Natural killer cell treated with Interleukin-12 subunit alpha and Interleukin-12 subunit beta and Interleukin-15 and Interleukin-18, amount 100 ng/mL, for 72 hours (primary cell): ENCODE data around the gene PINLYP. TPM values are rescaled to one million over a fixed set of nuclear protein-coding genes. Genes with fewer than 3 reads are reported as not detected.
A peak's percentile ranks its signal among the peaks of the same experiment; 100 is the strongest.

ENCODE experiments used
- ATAC-seq, 2 donors: fragments of 150-1000 bp; cut with Tn5 transposase in 1 of 2; sonication (Bioruptor Pico), chemical (Tn5 transposase) in 1 of 2; 2 replicates each; pipeline ENCODE4 v1.10.0; 2021
- DNase-seq: peaks from one replicate; pipeline ENCODE4 v3.0.0; 2022; ENCODE audit warnings: low spot score
- H3K27ac Mint-ChIP-seq, 2 donors: 1 replicate in 1 of 2; 2 replicates in 1 of 2; pipeline ENCODE4 v1.8.0; 2022; ENCODE audit warnings: mixed read lengths in 2 of 2, mild to moderate bottlenecking in 1 of 2, moderate library complexity in 1 of 2
- H3K27me3 Mint-ChIP-seq, 2 donors: 1 replicate in 1 of 2; 2 replicates in 1 of 2; pipeline ENCODE4 v1.8.0; 2022; ENCODE audit warnings: mixed read lengths in 2 of 2
- H3K36me3 Mint-ChIP-seq: one replicate; pipeline ENCODE4 v1.8.0; 2022; ENCODE audit warnings: mixed read lengths
- H3K4me1 Mint-ChIP-seq, 2 donors: 1 replicate in 1 of 2; 2 replicates in 1 of 2; pipeline ENCODE4 v1.8.0; 2022; ENCODE audit warnings: low read depth in 2 of 2, mixed read lengths in 2 of 2, mild to moderate bottlenecking in 1 of 2
- H3K4me3 Mint-ChIP-seq: one replicate; pipeline ENCODE4 v1.8.0; 2022; ENCODE audit warnings: mixed read lengths
- H3K9me3 Mint-ChIP-seq: 2 replicates; pipeline ENCODE4 v1.8.0; 2022; ENCODE audit warnings: mixed read lengths
- total RNA-seq, 2 donors: library from RNA; stranded (reverse); gene quantifications; one replicate each; pipeline ENCODE4 v1.2.3, GENCODE V29; 2022

The PINLYP gene
- total RNA-seq, 2 donors from 2014 or later: 2.7 to 6.2 TPM

- Mint-ChIP-seq H3K27me3 (peaks cover 2 to 5% of the 10 kb centered on the region in 2 donors), H3K27ac (no peak overlapping the region), H3K4me1 (peaks cover 0 to 11% of the 10 kb centered on the region in 2 donors), H3K9me3 (no peaks in the 10 kb centered on the region), H3K4me3 (no peak overlapping the region), H3K36me3 (no peaks in the 10 kb centered on the region)
- ATAC-seq (no peak), DNase-seq (no peak)
Measured at GRCh38 chr19:43626838-43627237, 51.2 kb downstream of the PINLYP start.

GRCh38 chr19:43628646-43629326 is 53.2 kb downstream of the PINLYP start:
- Mint-ChIP-seq H3K9me3 (no peaks in the 10 kb centered on the region), H3K27me3 (peaks cover 14 to 19% of the 10 kb centered on the region in 2 donors), H3K4me1 (peaks cover 0 to 11% of the 10 kb centered on the region in 2 donors), H3K27ac (no peak overlapping the region), H3K36me3 (no peaks in the 10 kb centered on the region), H3K4me3 (no peak overlapping the region)
- peak; percentile 25 for DNase-seq
- no peak for ATAC-seq

GRCh38 chr19:43631491-43631890 is 55.9 kb downstream of the PINLYP start:
- DNase-seq (no peak), ATAC-seq (no peak)
- Mint-ChIP-seq H3K4me3 (no peak overlapping the region), H3K4me1 (peaks cover 0 to 3% of the 10 kb centered on the region in 2 donors), H3K36me3 (no peaks in the 10 kb centered on the region), H3K27ac (no peak overlapping the region), H3K9me3 (no peaks in the 10 kb centered on the region), H3K27me3 (peaks cover 14 to 19% of the 10 kb centered on the region in 2 donors)

Other genes with a start within 250 kb of the PINLYP start
- gene CD177, start 222.1 kb upstream of the PINLYP start, total RNA-seq: not detected
- gene TEX101, start 160.9 kb upstream of the PINLYP start, total RNA-seq: not detected
- not detected for gene LYPD3, start 110.2 kb upstream of the PINLYP start, total RNA-seq
- 10 to 100 TPM; 10.5 to 18.7 TPM for gene PHLDB3, start 71.1 kb upstream of the PINLYP start, total RNA-seq
- 10 to 100 TPM; 41.7 to 70.4 TPM for gene ETHE1, start 48.6 kb upstream of the PINLYP start, total RNA-seq
- gene ZNF575, start 42.6 kb upstream of the PINLYP start, total RNA-seq: 1 to 10 TPM; 1.4 to 1.9 TPM
- gene XRCC1, start 274 bp upstream of the PINLYP start, total RNA-seq: 10 to 100 TPM; 29.9 to 47.0 TPM
- gene IRGQ, start 20.3 kb downstream of the PINLYP start, total RNA-seq: 10 to 100 TPM; 36.8 to 42.6 TPM
- 10 to 100 TPM; 19.5 to 22.3 TPM for gene ZNF576, start 20.8 kb downstream of the PINLYP start, total RNA-seq
- 1 to 10 TPM; 1.1 to 1.8 TPM for gene SRRM5, start 36.3 kb downstream of the PINLYP start, total RNA-seq
- 10 to 100 TPM; 24.9 to 25.3 TPM for gene ZNF428, start 43.8 kb downstream of the PINLYP start, total RNA-seq
- under 1 TPM; 0.59 TPM for gene CADM4, start 64.0 kb downstream of the PINLYP start, total RNA-seq
- gene PLAUR, start 94.4 kb downstream of the PINLYP start, total RNA-seq: 100 to 1,000 TPM in 1 of 2 donors, 10 to 100 TPM in 1; 83.6 to 172 TPM
- gene IRGC, start 140.3 kb downstream of the PINLYP start, total RNA-seq: not detected
- 100 to 1,000 TPM in 1 of 2 donors, 10 to 100 TPM in 1; 89.4 to 103 TPM for gene SMG9, start 179.2 kb downstream of the PINLYP start, total RNA-seq
- 100 to 1,000 TPM in 1 of 2 donors, 10 to 100 TPM in 1; 99.4 to 107 TPM for gene KCNN4, start 205.2 kb downstream of the PINLYP start, total RNA-seq
- under 1 TPM in 1 of 2 donors, not detected in 1; 0.29 TPM for gene LYPD5, start 226.6 kb downstream of the PINLYP start, total RNA-seq